Activated T-cell treated with anti-CD3 and anti-CD28 coated beads, Interleukin-2, amount 50 U/mL, for 4 hours (primary cell): ENCODE results near the gene POLR1E. TPM values are rescaled to one million over a fixed set of nuclear protein-coding genes. Genes with fewer than 3 reads are reported as not detected.

ENCODE experiments used
- ATAC-seq, 2 donors: fragments of 200-7000 bp; cut with Tn5 transposase; one replicate each; pipeline ENCODE4 v1.10.0; 2021
- DNase-seq: peaks from one replicate; pipeline ENCODE4 v3.0.0-alpha.2; 2020
- H3K27me3 Mint-ChIP-seq: one replicate; pipeline ENCODE4 v1.8.0; 2021; ENCODE audit warnings: low read depth, mixed read lengths
- H3K36me3 Mint-ChIP-seq: one replicate; pipeline ENCODE4 v1.8.0; 2022; ENCODE audit warnings: mixed read lengths; ENCODE audit not compliant: insufficient read depth
- H3K4me1 Mint-ChIP-seq: one replicate; pipeline ENCODE4 v1.8.0; 2021; ENCODE audit warnings: low read depth, mixed read lengths
- H3K4me3 Mint-ChIP-seq: one replicate; pipeline ENCODE4 v1.8.0; 2021; ENCODE audit warnings: mild to moderate bottlenecking, moderate library complexity, mixed read lengths
- H3K9me3 Mint-ChIP-seq: one replicate; pipeline ENCODE4 v1.8.0; 2021; ENCODE audit warnings: mixed read lengths
- total RNA-seq, 3 donors: library from RNA; stranded (reverse); gene quantifications; one replicate each; pipeline ENCODE4 v1.2.1, GENCODE V29; 2021

Gene POLR1E
- total RNA-seq, 3 donors from 2014 or later: 82.4 to 92.2 (median 85.2) TPM

DNA sequence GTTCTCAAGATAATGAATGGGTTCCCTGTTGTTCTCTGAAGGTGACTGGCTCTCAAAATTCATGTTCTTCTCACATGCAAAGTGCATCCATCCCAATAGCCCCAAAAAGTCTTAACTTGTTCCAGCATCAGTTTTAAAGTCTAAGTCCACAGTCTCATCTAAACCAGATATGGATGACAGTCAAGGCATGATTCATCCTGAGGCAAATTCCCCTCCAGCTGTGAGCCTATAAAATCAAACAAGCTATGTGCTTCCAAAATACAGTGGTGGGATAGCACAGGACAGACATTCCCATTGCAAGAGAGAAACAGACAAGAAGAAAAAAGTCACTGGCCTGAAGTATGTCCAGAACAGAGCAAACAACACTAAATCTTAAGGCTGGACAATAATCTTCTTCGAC is 65.0 kb downstream of the POLR1E start:
- Mint-ChIP-seq H3K36me3 (no peaks in the 10 kb centered on the region), H3K9me3 (no peaks in the 10 kb centered on the region), H3K4me3 (no peak overlapping the region), H3K27me3 (no peaks in the 10 kb centered on the region), H3K4me1 (peaks cover 3% of the 10 kb centered on the region)
- DNase-seq: no peak
- no peak for ATAC-seq

GRCh38 chr9:37551468-37551867 is 65.7 kb downstream of the POLR1E start:
- H3K4me3 Mint-ChIP-seq: no peak overlapping the region
- peaks cover 3% of the 10 kb centered on the region for H3K4me1 Mint-ChIP-seq
- no peaks in the 10 kb centered on the region for H3K36me3 Mint-ChIP-seq
- no peaks in the 10 kb centered on the region for H3K27me3 Mint-ChIP-seq
- DNase-seq: no peak
- no peak for ATAC-seq
- H3K9me3 Mint-ChIP-seq: no peaks in the 10 kb centered on the region

DNA sequence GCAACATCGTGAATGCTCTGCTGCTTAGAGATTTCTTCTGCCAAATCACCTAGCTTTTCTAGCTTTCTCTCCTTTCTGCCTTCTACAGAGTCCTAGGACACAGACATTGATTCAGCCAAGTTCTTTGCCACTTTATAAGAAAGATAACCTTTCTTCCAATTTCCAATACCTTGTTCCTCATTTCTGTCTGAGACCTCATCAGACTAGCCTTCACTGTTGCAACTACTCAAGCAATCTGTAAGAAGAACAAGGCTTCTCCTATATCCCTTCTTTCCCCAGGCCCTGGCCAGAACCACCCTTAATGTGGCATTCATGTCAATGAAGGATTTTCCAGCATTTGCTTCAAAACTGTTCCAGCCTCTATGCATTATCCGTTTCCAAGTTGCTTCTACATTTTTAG is 66.1 kb downstream of the POLR1E start:
- no peaks in the 10 kb centered on the region for H3K36me3 Mint-ChIP-seq
- H3K4me3 Mint-ChIP-seq: no peak overlapping the region
- DNase-seq: no peak
- peaks cover 3% of the 10 kb centered on the region for H3K4me1 Mint-ChIP-seq
- H3K27me3 Mint-ChIP-seq: no peaks in the 10 kb centered on the region
- ATAC-seq: no peak
- H3K9me3 Mint-ChIP-seq: no peaks in the 10 kb centered on the region

Other genes with a start within 250 kb of the POLR1E start
- gene GRHPR, start 63.3 kb upstream of the POLR1E start, total RNA-seq: 10 to 100 TPM; 52.8 to 79.1 (median 64.4) TPM
- gene ZBTB5, start 20.5 kb upstream of the POLR1E start, total RNA-seq: 1 to 10 TPM; 3.9 to 5.2 (median 5.2) TPM
- gene FBXO10, start 90.4 kb downstream of the POLR1E start, total RNA-seq: 1 to 10 TPM; 1.7 to 2.7 (median 2.5) TPM
- 100 to 1,000 TPM; 212 to 235 (median 212) TPM for gene TOMM5, start 106.6 kb downstream of the POLR1E start, total RNA-seq
- gene FRMPD1, start 165.0 kb downstream of the POLR1E start, total RNA-seq: under 1 TPM in 1 of 3 donors, not detected in 2; 0.03 TPM